ENCODE results near the gene LRCOL1. TPM values are rescaled to one million over a fixed set of nuclear protein-coding genes. Genes with fewer than 3 reads are reported as not detected.

The LRCOL1 gene
- total RNA-seq, 1 donor from 2014 or later, result not detected

DNA sequence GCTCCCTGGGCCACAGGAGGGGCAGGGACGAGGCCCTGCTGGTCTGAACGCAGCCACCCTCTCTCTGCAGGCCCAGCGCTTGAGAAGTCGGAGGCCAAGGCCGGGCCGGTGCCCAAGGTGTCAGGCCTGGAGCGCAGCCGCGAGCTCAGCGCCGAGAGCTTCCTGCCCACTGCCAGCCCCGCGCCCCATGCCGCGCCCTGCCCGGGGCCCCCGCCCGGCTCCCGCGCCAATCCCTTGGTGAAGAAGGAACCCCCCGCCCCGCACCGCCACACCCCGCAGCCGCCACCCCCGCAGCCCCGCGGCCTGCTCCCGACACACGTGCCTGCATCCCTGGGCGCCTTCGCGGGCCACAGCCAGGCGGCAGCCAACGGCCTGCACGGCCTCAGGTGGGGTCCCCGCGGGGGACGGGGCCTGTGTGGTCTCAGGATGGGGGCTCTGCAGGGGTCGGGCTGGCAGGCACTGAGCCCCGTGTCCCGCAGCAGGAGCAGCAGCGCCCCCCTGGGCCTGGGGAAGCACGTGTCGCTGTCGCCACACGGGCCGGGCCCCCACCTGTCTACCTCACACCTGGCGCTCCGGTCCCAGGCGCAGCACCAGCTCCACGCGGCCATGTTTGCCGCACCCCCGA is 40.4 kb downstream of the LRCOL1 start:
- DNase-seq (ENCODE audit: extremely low read depth, low read depth, low spot score), result no peak

DNA sequence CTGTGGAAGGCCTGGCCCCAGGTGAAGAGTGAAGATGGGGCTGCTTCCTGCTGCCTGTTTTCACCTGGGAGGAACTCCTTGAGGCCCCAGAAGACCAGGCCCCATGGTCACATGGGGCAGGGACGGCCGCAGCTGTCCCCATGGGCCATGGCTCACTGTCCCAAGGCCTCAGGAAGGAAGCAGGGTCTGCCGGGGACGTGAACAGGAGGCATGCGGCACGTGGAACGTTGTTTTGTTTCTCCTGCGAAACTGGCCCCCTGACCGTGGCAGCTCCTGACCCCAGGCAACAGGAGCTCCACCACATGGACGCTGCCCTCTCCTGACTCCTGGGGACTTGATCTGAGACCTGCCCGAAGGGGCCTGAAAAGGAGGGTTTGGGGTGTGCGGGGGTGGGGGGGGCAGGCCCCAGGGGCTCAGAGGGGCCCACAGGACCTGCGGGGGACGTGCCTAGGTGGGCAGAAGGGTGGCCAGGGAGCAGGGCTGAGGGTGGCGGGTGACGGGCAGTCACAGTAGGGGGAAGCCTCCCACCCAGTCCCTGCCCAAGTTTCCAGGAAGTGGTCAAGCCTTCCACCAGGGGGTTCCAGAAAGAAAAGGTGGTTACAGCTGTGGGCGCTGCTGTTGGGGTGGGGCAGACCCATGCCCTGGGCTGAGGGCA is 41.4 kb downstream of the LRCOL1 start:
- no peak for DNase-seq (ENCODE audit: extremely low read depth, low read depth, low spot score)

DNA sequence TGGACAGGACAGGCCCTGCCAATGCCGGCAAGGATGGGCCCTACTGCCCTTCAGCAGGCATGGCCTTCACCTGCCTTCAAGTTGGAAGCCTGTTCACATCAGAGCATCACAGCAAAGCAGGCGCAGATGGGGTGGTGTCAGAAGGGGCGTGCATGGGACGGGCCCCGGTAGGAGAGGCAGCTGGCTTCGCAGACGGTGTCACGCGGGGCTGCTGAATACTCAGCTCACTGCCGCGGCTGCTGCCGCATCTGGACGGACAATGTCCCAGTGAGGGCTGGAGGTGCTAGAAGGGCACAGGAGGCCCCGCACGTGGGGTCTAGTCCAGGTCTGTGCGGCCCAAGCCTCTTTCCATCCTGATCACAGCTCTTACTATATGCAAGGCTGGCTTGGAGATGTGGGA is 42.1 kb downstream of the LRCOL1 start:
- no peak for DNase-seq (ENCODE audit: extremely low read depth, low read depth, low spot score)

DNA sequence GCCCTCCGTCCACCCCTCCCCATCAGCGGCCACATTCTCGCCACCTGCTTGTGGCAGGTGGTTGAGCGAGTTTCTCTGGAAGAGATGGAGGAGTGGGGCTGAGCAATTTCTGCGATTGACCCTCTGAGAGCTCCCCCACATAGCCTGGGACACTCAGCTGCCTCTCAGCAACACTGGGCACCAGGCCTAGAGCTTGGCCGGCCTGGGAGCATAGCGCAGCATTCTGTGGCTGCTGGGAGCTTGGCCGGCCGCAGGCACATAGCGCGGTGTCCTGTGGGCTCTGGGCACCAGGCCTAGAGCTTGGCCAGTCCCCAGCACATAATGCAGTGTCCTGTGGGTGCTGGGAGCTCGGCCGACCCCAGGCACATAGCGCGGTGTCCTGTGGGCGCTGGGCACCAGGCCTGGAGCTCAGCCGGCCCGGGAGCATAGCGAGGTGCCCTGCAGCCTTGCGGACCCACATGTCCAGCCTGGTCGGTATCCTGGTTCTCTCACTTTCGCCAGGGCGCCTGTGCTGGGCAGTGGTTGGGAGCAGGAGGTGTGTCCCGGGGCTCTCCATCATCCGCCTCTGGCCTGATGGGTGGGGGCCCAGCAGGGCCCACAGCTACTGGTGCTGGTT is 43.8 kb downstream of the LRCOL1 start:
- no peak for DNase-seq (ENCODE audit: extremely low read depth, low read depth, low spot score)

DNA sequence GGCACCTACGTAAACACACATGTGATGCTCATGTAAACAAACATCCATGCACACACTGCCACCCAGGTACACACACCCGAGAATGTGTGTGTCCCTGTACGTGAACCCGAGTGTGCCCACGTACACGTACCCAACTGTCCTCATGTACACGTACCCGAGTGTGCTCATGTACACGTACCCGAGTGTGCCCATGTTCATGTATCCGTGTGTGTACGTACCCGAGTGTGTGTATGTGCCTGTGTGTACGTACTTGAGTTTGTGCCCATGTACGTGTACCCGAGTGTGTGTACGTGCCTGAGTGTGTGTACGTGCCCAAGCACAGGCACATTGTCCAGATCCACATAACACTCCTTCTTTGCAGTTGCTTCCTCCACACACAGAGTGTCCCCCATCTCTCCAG is 45.0 kb downstream of the LRCOL1 start:
- no peak for DNase-seq (ENCODE audit: extremely low read depth, low read depth, low spot score)

DNA sequence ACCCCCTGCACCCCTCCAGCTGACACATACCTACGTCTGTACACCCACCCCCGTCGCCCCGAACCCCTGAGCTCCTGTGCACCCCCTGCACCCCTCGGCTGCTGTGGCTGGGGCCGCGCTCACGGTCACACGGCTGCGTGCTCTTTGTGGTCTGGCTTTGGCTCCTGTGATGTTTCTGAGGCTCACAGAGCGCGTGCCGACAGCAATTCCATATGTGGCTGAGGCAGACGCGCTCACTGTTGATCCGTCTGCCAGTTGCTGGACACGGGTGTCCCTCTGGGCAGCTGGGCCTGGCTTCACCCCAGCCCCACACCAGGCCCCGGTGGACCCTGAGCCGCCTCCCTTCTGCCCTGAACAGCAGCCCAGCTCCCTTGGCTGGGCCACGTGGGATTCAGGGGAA is 46.5 kb downstream of the LRCOL1 start:
- no peak for DNase-seq (ENCODE audit: extremely low read depth, low read depth, low spot score)

DNA sequence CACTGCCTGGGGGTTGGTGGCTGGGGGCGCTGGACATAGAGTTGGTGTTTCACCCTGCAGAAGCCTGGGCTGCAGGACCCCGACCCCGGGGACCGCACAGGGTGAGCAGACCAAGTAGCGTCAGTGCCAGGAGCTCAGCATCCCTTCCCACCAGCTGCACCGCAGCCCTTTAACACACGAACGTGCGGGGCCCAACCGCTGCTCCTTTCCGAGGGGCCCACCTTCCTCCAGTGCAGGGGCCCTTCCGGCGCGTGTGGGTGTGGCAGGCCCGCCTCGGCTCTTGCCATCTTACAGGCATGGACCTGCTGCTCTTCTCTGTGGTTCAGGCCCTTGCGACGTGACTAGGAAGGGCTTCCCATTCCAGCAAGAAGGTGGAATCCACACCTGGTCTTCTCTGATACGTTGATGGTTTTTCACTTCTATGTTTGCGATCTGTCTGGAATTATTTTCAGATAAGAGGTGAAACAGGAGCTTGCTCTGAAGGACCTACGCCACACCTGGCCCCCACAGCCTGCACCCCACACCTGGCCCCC is 47.8 kb downstream of the LRCOL1 start:
- no peak for DNase-seq (ENCODE audit: extremely low read depth, low read depth, low spot score)

DNA sequence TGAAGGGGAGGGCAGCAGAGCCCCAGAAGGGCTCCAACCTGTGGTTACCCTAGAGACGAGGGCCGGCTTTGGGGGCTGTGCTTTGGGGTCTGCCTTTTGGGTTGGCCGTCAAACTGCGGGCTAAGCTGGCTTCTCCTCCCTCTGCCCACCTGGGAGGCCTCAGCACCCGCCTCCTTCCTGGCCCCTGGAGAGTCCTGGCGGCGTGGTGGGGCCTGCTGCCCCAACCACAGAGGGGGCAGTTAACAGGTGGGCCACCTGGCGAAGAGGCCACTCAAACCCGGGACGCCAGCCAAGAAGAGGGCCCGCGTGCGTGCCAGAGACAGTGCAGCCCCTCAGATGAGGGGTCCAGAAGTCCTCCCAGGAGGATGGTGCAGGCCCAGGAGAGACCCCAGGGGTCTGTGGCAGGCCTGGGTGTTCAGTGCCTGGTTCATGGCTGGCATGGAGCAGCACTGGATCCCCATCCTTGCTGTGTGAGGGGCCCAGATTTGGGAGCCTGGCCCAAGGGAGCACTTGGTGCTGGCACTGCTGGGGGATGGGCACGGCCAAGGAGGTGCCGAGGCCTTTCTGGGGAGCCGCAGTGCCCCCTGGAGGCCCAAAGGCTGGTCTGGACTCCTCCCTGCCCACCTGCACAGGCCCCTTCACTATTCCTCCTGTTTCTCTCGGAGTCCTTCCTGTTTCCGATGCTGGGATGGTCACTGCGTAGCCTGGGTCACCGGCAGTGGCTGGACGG is 48.8 kb downstream of the LRCOL1 start:
- no peak for DNase-seq (ENCODE audit: extremely low read depth, low read depth, low spot score)

DNA sequence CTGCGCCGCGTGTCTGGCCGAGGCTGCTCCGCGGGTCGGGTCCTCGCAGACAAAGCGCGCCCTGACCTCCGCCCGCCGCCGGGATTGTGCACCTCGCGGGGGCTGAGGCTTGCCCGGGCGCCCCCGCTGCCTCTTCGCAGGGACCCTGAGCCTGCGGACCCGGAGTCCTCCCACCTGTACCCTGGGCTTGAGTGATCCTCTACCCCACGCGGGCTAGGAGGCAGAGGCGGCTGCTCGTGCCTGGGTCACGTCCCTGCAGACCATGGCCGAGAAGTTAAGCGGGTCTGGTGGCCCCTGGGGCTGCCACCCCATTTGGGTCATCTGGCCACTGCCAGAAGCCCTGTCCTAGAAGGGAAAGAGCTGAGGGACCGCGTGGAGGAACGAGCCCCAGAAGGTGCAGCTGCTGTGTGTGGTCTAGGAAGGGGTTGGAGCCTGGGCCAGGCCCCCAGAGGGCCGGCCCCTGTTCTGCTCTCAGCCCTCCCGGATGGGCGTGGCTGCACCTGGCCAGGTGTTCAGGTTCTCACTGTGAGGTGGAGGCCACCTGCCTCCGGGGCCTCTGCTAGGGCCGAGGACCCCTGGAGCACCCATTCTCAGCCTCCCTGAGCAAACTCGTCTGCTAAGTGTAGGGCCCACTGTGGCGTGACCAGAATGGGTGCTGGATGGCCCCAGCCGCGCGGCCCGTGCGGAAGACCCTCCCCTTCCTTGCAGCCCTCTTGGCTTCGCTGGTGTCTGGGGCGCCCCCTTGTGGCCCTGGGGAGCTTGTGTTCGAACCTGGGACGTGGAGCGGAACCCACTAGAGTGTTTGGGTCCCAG is 49.6 kb downstream of the LRCOL1 start:
- DNase-seq (ENCODE audit: extremely low read depth, low read depth, low spot score), result peak; percentile 3

DNA sequence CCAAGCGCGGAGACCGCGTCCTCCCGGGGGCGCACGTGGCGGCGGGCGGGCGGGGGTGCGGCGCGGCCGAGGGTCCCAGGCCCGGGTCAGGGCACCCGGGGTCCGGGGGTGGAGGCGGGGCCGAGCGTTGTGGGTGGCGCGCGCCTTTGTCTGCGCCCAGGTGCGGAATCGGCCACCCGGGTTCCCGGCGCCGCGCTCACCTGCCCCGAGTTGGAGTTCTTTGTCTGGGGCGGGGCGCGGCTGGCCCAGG is 50.1 kb downstream of the LRCOL1 start:
- no peak for DNase-seq (ENCODE audit: extremely low read depth, low read depth, low spot score)

DNA sequence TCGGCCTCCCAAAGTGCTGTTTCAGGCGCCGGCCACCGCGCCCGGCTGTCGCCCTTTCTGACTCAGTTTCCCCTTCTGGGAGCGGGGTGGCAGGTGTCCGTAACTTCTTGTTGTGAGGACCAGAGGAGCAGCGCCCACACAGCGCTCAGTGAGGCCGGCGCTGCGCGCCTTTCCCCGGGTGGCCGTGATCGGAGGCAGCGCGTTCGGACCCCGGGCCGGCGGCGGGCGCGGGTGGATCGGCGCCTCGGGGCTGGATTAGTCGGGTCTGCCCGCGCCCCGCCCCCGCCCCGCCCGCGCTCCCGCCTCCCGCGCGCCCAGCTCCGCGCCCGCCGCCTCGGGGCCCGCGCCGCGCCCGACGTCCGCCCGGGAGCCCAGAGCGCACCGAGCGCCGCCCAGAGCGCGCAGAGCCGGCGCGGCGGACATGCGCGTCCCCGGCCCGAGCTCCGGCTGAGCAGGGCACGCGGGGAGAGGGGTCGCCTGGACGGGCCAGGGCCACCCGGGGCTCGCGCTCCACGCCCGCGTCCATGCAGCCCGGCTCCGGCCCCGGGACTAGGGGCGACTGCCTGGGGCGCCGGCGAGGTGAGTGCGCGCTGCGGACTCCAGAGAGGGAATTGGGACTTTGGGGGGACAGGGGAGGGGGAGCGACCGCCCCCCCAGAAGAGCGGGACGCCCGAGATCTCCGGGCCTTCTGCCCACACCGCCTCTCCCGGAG is 50.6 kb downstream of the LRCOL1 start:
- DNase-seq (ENCODE audit: extremely low read depth, low read depth, low spot score), result no peak

DNA sequence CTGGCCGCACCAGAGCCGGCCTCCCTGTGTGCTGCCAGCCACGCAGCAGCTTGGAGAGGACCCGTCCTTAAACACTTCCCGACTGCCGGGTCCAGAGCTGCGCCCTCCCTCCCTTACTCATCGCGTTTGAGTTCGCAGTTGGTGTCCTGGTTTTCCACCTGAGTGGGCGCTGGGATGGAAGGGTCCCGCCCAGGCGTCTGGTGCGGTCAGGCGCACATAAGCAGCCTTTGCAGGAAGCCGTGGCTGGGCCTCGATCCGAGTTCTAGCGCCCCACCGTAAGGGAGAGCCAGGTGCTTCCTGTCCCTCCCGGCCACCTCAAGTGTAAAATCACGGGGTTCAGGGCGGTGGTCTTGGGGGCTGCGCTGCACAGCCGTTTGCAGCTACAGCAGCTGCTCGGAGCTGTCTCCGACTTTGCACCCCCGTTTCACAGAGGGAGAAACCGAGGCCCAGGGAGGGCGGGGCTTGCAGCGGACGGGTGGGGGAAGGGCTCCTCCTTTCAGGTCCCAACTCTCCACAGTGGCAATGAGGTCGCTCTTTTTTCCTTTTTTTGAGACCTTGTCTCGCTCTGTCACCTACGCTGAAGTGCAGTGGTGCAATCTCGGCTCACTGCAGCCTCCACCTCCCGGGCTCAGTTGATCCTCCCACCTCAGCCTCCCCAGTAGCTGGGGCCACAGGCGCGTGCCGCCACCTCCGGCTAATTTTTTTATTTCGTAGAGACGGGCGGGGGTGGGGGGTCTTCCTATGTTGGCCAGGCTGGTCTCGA is 51.3 kb downstream of the LRCOL1 start:
- DNase-seq (ENCODE audit: extremely low read depth, low read depth, low spot score), result no peak

DNA sequence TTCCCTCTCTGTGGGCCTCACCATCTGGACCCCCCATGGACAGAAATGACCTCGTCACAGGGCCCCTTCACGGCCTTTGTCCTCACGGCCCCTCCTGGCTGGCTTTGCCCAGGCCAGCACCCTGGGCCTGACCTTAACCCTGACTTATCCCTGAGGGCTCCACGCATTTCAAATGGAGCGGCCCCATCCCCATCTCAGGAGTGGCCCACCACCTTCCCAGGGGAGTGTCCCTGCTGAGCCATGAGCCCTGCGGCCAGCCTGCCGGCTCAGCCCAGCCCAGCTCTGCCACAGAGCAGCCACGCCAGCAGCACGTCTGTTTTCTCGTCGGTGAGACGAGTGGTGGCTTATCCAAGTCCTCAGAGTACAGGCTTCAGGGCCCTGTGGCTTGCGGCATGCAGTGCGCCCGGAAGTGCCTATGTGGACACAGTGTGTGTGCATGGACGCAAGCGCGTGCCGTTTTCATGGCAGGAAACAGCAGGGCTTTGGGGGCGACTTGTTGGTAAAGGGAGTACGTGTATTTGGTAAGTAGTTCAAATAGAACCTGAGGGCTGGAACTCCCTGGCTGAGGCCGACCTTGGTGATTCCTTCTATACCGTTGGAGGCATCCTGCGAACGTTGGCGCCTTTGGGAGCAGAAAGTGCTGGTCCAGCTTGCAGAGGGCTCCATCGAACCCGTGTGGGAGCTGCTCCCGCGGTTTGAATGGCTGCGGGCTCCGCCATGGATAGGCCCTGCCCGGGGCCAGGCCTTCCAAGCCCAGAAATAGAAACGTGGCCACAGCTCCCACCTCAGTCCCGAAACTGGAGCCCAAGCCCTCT is 52.1 kb downstream of the LRCOL1 start:
- no peak for DNase-seq (ENCODE audit: extremely low read depth, low read depth, low spot score)

DNA sequence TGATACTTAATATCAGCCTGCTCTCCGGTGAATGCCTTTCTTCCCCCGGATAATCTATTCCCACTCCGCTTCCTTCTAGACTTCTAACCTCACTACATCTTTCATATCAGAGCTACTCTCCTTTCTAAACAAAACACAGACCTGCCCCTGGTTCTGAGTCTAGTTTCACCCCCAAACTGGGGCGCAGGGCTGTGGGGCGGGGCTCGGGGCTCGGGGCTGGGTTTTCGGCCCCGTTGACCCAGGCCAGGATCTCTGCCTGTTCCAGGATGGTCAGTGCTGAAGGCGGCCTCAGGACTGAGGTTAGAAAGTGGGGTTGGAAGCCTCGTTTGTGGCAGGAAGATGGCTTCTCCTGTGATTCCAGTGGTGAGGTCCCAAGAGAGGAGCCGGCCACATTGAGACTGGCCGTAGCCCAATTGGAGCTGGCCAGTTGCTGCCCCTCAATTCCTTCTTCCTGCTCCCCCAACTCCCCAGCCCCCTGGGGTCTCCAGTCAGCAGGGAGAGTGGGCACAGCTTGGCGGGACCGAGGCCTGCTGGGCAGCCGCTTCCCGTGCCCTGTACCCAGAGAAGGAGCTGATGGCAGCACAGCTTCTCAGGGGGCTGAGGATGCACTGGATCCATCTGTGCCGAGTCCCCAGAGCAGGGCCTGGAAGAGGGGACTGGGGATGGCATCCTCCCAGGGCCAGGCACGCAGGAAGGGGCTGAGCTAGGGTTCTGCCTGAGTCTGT is 52.9 kb downstream of the LRCOL1 start:
- DNase-seq (ENCODE audit: extremely low read depth, low read depth, low spot score), result no peak

DNA sequence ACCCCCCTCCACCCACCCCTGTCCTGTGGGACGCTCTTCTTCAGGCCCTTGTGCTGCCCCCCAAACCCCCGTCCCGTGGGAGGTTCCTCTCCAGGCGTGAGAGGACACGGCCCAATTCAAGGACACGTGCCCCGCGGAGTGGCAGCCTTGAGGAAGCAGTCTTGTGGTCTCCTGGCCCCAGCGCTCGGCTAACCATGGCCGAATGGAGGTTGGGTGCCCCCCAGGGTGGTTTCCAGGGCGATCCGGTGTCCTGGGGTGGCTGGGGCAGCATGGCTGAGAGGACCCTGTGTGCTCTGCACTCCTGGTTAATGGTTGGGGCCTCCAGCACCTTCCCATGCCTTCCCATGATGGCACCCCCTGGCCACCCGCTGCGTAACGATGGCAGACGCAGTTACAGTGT is 53.6 kb downstream of the LRCOL1 start:
- DNase-seq (ENCODE audit: extremely low read depth, low read depth, low spot score), result no peak

DNA sequence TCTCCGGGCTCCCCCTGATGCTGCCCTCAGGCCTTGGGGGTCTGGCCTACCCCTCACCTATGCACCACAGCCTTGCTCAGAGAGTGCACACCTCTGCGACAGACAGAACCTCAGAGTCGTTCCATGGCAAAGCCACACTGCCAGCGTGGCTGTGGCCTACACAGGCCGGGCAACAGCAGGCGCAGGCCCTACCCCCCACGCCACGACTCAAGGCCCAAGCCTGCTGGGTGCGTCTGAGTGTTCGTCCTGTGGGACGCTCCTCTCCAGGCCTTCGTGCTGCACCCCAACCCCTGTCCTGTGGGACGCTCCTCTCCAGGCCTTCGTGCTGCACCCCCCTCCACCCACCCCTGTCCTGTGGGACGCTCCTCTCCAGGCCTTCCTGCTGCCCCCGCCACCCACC is 54.2 kb downstream of the LRCOL1 start:
- no peak for DNase-seq (ENCODE audit: extremely low read depth, low read depth, low spot score)

DNA sequence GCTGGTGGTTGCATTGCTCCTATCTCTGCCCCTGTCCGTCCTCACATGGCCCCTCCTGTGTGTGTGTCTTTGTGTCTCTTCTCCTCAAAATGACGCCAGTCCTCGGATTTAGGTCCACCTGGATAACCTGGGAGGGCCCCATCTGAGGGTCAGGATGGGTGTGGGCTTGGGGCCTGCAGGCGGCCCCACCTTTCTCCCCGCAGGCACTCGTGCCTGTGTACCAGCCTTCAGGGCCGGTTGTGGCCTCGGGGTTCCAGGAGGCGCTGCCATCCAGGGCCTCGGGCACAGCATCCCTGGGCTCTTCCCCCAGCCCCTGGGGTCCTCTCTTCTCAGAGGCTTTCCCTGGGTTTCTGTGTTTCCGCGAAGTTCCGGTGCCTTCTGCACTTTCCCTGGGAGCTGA is 54.7 kb downstream of the LRCOL1 start:
- DNase-seq (ENCODE audit: extremely low read depth, low read depth, low spot score), result no peak
